K562 (cell line): ENCODE data around the gene APOB. TPM values are rescaled to one million over a fixed set of nuclear protein-coding genes. Genes with fewer than 3 reads are reported as not detected.

ENCODE experiments used
- ARID1B ChIP-seq: fragments of 450-650 bp; IDR thresholded peaks from 2 replicates; pipeline ENCODE4 v1.6.1; 2016; ENCODE audit warnings: antibody characterized with exemption, mild to moderate bottlenecking, inconsistent platforms
- ARNT ChIP-seq, 2 experiments: fragments of 450-650 bp; IDR thresholded peaks; 2 replicates each; pipeline ENCODE4 v1.6.1; 2016; ENCODE audit warnings: mild to moderate bottlenecking in 1 of 2
- CBFA2T2 ChIP-seq: fragments of 450-650 bp; conservative IDR thresholded peaks from 2 replicates; pipeline ENCODE4 v1.6.1; 2017; ENCODE audit warnings: mild to moderate bottlenecking
- CBX5 ChIP-seq: IDR thresholded peaks from 2 replicates; pipeline ENCODE4 v1.6.1; 2014; ENCODE audit warnings: low read depth, borderline replicate concordance
- DACH1 ChIP-seq: fragments of 450-650 bp; IDR thresholded peaks from 2 replicates; pipeline ENCODE4 v1.6.1; 2018; ENCODE audit not compliant: partially characterized antibody
- DIDO1 ChIP-seq: fragments of 450-650 bp; IDR thresholded peaks from 2 replicates; pipeline ENCODE4 v1.6.1; 2016; ENCODE audit warnings: low read depth, missing biosample characterization, missing genetic modification characterization
- GABPB2 ChIP-seq: fragments of 250-450 bp; sonication (Bioruptor Pico); conservative IDR thresholded peaks from 2 replicates; pipeline ENCODE4 v1.5.1; 2021; ENCODE audit warnings: mild to moderate bottlenecking
- HDGF ChIP-seq: fragments of 450-650 bp; IDR thresholded peaks from 2 replicates; pipeline ENCODE4 v1.6.1; 2016
- HMGN3 ChIP-seq: IDR thresholded peaks from 2 replicates; pipeline ENCODE4 v1.6.1; 2011; ENCODE audit warnings: borderline replicate concordance, low read depth, mild to moderate bottlenecking, mixed read lengths, low read length; ENCODE audit not compliant: insufficient read length; ENCODE audit errors: extremely low read depth
- KDM1A ChIP-seq, 2 experiments: fragments of 450-650 bp; IDR thresholded peaks; 2 replicates each; pipeline ENCODE4 v1.6.1; 2016; ENCODE audit warnings: mild to moderate bottlenecking in 2 of 2
- MAFG ChIP-seq: fragments of 450-650 bp; conservative IDR thresholded peaks from 2 replicates; pipeline ENCODE4 v1.6.1; 2016; ENCODE audit warnings: missing genetic modification characterization, missing compliant biosample characterization
- MBD2 ChIP-seq: sonication (generic); IDR thresholded peaks from 2 replicates; pipeline ENCODE4 v1.6.1; 2016; ENCODE audit warnings: low read depth, borderline replicate concordance
- NFE2 ChIP-seq: IDR thresholded peaks from 2 replicates; pipeline ENCODE4 v1.6.1; 2014; ENCODE audit warnings: antibody characterized with exemption, low read depth
- PHB ChIP-seq: fragments of 250-450 bp; sonication (Bioruptor Pico); IDR thresholded peaks from 2 replicates; pipeline ENCODE4 v1.5.0; 2021
- PML ChIP-seq: IDR thresholded peaks from 2 replicates; pipeline ENCODE4 v1.6.1; 2012; ENCODE audit warnings: low read length, inconsistent platforms
- SAP30 ChIP-seq: fragments of 200-600 bp; sonication (generic); IDR thresholded peaks from 2 replicates; pipeline ENCODE4 v1.6.1; 2012; ENCODE audit warnings: borderline replicate concordance, low read depth, mild to moderate bottlenecking, moderate library complexity, low read length, control low read depth, inconsistent platforms; ENCODE audit not compliant: insufficient read depth, poor library complexity, severe bottlenecking
- SREBF1 ChIP-seq: fragments of 150-350 bp; IDR thresholded peaks from 2 replicates; pipeline ENCODE4 v1.6.1; 2014; ENCODE audit warnings: antibody characterized with exemption, low read depth, low read length, borderline replicate concordance
- TAF15 ChIP-seq: fragments of 200-400 bp; formaldehyde crosslinking; IDR thresholded peaks from 2 replicates; pipeline ENCODE4 v1.6.1; 2017; ENCODE audit warnings: mild to moderate bottlenecking, low read depth, low read length, moderate library complexity
- ZNF174 ChIP-seq: fragments of 250-450 bp; sonication (Bioruptor Pico); IDR thresholded peaks from 2 replicates; pipeline ENCODE4 v1.4.0; 2020; ENCODE audit warnings: mild to moderate bottlenecking
- ZNF77 ChIP-seq: fragments of 250-450 bp; sonication (Bioruptor Pico); IDR thresholded peaks from 2 replicates; pipeline ENCODE4 v1.5.0; 2020
- polyA plus RNA-seq, 8 experiments: library from polyadenylated mRNA; depleted of rRNA in 4 of 8; stranded (reverse) in 5 of 8; unstranded in 3 of 8; fragments of >200 nt; fragmentation: Nextera tagmentation in 2 of 8; fragmentation: Illumina TruSeq in 1 of 8; extraction: Ambion mirVana in 2 of 8; extraction: Trizol in 1 of 8; gene quantifications; 2 replicates each; pipeline versions ENCODE4 v1.2.1 to v1.2.3, GENCODE V29; 2011 to 2014; ENCODE audit warnings: inconsistent platforms in 1 of 8, missing spikeins in 1 of 8
- total RNA-seq, 7 experiments: library from RNA; depleted of rRNA in 6 of 7; stranded (reverse); fragments of >200 nt in 6 of 7; fragmentation: Illumina TruSeq in 2 of 7; extraction: Trizol in 2 of 7; gene quantifications; 2 replicates each; pipeline versions ENCODE4 v1.2.1 to v1.2.3, GENCODE V29; 2011 to 2021; ENCODE audit warnings: low replicate concordance in 1 of 7
- TF ChIP-seq, protein P1 (sequence below): sonication (generic); formaldehyde crosslinking; IDR thresholded peaks from 2 replicates; pipeline ENCODE4 v1.8.0; 2022; ENCODE audit warnings: missing genetic modification reagents, mild to moderate bottlenecking, moderate library complexity, borderline replicate concordance
- TF ChIP-seq, protein P2 (sequence below), 2 experiments: IDR thresholded peaks; 2 replicates each; pipeline ENCODE4 v1.6.1; 2012; ENCODE audit warnings: improper control_type of control experiment in 2 of 2, low read depth in 2 of 2, low read length in 2 of 2, borderline replicate concordance in 1 of 2
- TF ChIP-seq, protein P3 (sequence below): fragments of 250-450 bp; sonication (Bioruptor Pico); IDR thresholded peaks from 2 replicates; pipeline ENCODE4 v1.5.0; 2020; ENCODE audit warnings: mild to moderate bottlenecking

The APOB gene
- total and polyA plus RNA-seq, 9 of the 15 experiments (the other 6 are each of a cell fraction or from before 2014, with no cell fraction given): 0.73 TPM; not detected in 8

DNA sequence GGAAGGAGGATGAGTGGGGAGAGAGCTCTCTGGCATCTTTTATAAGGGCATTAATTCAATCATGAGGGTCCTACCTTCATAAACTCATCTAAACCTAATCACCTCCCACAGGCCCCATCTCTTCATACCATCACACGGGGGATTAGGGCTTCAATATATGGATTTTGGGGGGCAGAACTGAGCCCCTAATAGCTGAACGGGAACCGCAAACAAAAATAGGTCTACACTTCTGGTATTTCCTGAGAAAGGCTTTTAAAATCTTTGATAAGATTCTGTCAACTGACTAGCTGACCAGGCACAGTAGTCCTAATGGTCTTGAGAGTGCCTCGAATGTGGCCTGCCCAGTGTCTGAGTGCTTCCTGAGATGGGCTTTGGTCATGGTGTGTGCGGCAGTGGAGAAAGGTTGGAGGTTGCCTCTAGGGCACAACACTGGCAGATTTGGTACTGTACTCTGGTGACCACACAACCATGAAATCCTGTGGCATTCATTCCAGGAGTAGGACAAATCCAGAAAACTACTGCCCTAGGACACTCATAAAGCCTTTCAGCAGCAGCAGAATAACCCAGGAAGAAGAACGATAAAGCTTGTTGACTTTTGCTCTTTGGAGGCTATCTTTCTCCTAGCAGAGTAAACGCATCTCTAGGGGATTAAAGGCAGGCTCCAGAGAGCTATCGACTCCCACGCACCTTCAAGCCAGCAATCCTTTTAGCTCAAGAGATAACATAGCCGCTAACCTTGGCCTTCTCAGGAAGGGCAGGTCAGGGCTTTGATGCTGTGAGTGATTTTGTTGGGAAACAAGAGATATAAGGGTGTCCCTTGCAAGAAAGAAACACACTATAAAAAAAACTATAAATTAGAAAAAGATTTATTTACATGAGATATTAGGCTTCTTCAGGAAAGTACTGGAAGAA is 12.3 kb upstream of the APOB start (continued):
- TF ChIP-seq HMGN3 (no peak), ARID1B (peak; percentile 33; the same call in 1 of the 2 replicates), PML (no peak), MAFG (tag) (no peak), NFE2 (no peak), TAF15 (no peak), CBX5 (no peak), ARNT (IDR thresholded peaks at IDR 0.05) (no peak), SREBF1 (no peak), ZNF77 (no peak), KDM1A (IDR thresholded peaks at IDR 0.05) (peak; percentile 40 to 59), MBD2 (no peak), DIDO1 (tag) (no peak), DACH1 (no peak), HDGF (no peak), PHB (CRISPR knock-in tag) (no peak), SAP30 (no peak), ZNF174 (CRISPR knock-in tag) (no peak), GABPB2 (no peak), CBFA2T2 (peak; percentile 43)
- TF ChIP-seq, protein P1, sequence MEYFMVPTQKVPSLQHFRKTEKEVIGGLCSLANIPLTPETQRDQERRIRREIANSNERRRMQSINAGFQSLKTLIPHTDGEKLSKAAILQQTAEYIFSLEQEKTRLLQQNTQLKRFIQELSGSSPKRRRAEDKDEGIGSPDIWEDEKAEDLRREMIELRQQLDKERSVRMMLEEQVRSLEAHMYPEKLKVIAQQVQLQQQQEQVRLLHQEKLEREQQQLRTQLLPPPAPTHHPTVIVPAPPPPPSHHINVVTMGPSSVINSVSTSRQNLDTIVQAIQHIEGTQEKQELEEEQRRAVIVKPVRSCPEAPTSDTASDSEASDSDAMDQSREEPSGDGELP (CRISPR knock-in tag): no peak
- TF ChIP-seq, protein P2, sequence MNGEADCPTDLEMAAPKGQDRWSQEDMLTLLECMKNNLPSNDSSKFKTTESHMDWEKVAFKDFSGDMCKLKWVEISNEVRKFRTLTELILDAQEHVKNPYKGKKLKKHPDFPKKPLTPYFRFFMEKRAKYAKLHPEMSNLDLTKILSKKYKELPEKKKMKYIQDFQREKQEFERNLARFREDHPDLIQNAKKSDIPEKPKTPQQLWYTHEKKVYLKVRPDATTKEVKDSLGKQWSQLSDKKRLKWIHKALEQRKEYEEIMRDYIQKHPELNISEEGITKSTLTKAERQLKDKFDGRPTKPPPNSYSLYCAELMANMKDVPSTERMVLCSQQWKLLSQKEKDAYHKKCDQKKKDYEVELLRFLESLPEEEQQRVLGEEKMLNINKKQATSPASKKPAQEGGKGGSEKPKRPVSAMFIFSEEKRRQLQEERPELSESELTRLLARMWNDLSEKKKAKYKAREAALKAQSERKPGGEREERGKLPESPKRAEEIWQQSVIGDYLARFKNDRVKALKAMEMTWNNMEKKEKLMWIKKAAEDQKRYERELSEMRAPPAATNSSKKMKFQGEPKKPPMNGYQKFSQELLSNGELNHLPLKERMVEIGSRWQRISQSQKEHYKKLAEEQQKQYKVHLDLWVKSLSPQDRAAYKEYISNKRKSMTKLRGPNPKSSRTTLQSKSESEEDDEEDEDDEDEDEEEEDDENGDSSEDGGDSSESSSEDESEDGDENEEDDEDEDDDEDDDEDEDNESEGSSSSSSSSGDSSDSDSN (IDR thresholded peaks at IDR 0.05; ENCODE audit: borderline replicate concordance in 1 of 2, low read depth in 2 of 2, low read length in 2 of 2): no peak
- TF ChIP-seq, protein P3, sequence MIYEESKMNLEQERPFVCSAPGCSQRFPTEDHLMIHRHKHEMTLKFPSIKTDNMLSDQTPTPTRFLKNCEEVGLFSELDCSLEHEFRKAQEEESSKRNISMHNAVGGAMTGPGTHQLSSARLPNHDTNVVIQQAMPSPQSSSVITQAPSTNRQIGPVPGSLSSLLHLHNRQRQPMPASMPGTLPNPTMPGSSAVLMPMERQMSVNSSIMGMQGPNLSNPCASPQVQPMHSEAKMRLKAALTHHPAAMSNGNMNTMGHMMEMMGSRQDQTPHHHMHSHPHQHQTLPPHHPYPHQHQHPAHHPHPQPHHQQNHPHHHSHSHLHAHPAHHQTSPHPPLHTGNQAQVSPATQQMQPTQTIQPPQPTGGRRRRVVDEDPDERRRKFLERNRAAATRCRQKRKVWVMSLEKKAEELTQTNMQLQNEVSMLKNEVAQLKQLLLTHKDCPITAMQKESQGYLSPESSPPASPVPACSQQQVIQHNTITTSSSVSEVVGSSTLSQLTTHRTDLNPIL (CRISPR knock-in tag): no peak
